GM06990 (cell line): Measurements from ENCODE around the gene KLRG1.

Experiments
- DNase-seq: peaks from one replicate; pipeline ENCODE4 v3.0.0-alpha.2; 2011; ENCODE audit not compliant: insufficient read length; ENCODE audit errors: extremely low read depth
- H3K27me3 ChIP-seq: replicated peaks from 2 replicates; pipeline ENCODE4 v1.6.0; 2011; ENCODE audit warnings: low read length; ENCODE audit not compliant: control insufficient read depth, insufficient read depth
- H3K36me3 ChIP-seq: 2 replicates; pipeline ENCODE4 v1.5.1; 2011; ENCODE audit warnings: low read length; ENCODE audit not compliant: control insufficient read depth, insufficient read depth
- H3K4me3 ChIP-seq: replicated peaks from 2 replicates; pipeline ENCODE4 v1.5.1; 2011; ENCODE audit warnings: low read depth, mild to moderate bottlenecking, control low read depth, low read length
- CTCF ChIP-seq: IDR thresholded peaks from 2 replicates; pipeline ENCODE4 v1.5.1; 2011; ENCODE audit warnings: low read length, control low read depth, mild to moderate bottlenecking, inconsistent platforms; ENCODE audit not compliant: insufficient read depth, poor library complexity, severe bottlenecking

KLRG1 gene

GRCh38 chr12:8953773-8954402 is 35.5 kb upstream of the KLRG1 start:
- Histone ChIP-seq H3K27me3 (no peaks in the 10 kb centered on the region), H3K36me3 (no peaks in the 10 kb centered on the region), H3K4me3 (no peak overlapping the region)
- TF ChIP-seq CTCF: no peak
- no peak for DNase-seq

- Histone ChIP-seq H3K27me3 (no peaks in the 10 kb centered on the region), H3K4me3 (no peak overlapping the region), H3K36me3 (no peaks in the 10 kb centered on the region)
- DNase-seq: no peak
- no peak for TF ChIP-seq CTCF
Measured at GRCh38 chr12:8956073-8956472, 33.3 kb upstream of the KLRG1 start.

- TF ChIP-seq CTCF: no peak
- no peaks in the 10 kb centered on the region for H3K36me3 ChIP-seq
Measured at GRCh38 chr12:8956772-8957171, 32.6 kb upstream of the KLRG1 start.

GRCh38 chr12:8957561-8957960 is 31.8 kb upstream of the KLRG1 start:
- no peak for TF ChIP-seq CTCF
- no peaks in the 10 kb centered on the region for H3K36me3 ChIP-seq
- no peak for DNase-seq
- H3K27me3 ChIP-seq: no peaks in the 10 kb centered on the region
- H3K4me3 ChIP-seq: no peak overlapping the region

More at GRCh38 chr12:8956772-8957171, 32.6 kb upstream of the KLRG1 start:
- Histone ChIP-seq H3K4me3 (no peak overlapping the region), H3K27me3 (no peaks in the 10 kb centered on the region)
- DNase-seq: no peak

GRCh38 chr12:8958066-8958465 is 31.3 kb upstream of the KLRG1 start:
- no peaks in the 10 kb centered on the region for H3K27me3 ChIP-seq
- DNase-seq: no peak
- H3K4me3 ChIP-seq: no peak overlapping the region
- no peaks in the 10 kb centered on the region for H3K36me3 ChIP-seq
- TF ChIP-seq CTCF: no peak

GRCh38 chr12:8960176-8960575 is 29.2 kb upstream of the KLRG1 start:
- H3K36me3 ChIP-seq: no peaks in the 10 kb centered on the region
- H3K4me3 ChIP-seq: no peak overlapping the region
- no peaks in the 10 kb centered on the region for H3K27me3 ChIP-seq
- no peak for TF ChIP-seq CTCF
- no peak for DNase-seq
